Astrocyte (in vitro differentiated cells and primary cell): ENCODE data around the gene PLXNB2. TPM values are rescaled to one million over a fixed set of nuclear protein-coding genes. Genes with fewer than 3 reads are reported as not detected.
A peak's percentile ranks its signal among the peaks of the same experiment; 100 is the strongest.

Experiments used
- DNase-seq: peaks from one replicate; pipeline ENCODE4 v3.0.0-alpha.2; 2010; ENCODE audit warnings: low read depth
- FAIRE-seq: peaks from 2 replicates; lab custom pipeline; 2011; peaks lifted over from hg19 to GRCh38; lab: Jason Lieb, UNC
- H2AFZ ChIP-seq: 2 replicates; pipeline ENCODE4 v1.6.0; 2012; ENCODE audit warnings: low read depth, low read length, inconsistent platforms
- H3K27ac ChIP-seq: 2 replicates; pipeline ENCODE4 v1.5.1; 2011; ENCODE audit warnings: low read depth, low read length, inconsistent platforms
- H3K27me3 ChIP-seq: 2 replicates; pipeline ENCODE4 v1.6.0; 2011; ENCODE audit warnings: low read length, inconsistent platforms; ENCODE audit not compliant: insufficient read depth
- H3K36me3 ChIP-seq: 2 replicates; pipeline ENCODE4 v1.5.1; 2011; ENCODE audit warnings: low read length, inconsistent platforms; ENCODE audit not compliant: insufficient read depth
- H3K4me1 ChIP-seq: 2 replicates; pipeline ENCODE4 v1.5.1; 2011; ENCODE audit warnings: low read length, inconsistent platforms; ENCODE audit not compliant: insufficient read depth
- H3K4me2 ChIP-seq: 2 replicates; pipeline ENCODE4 v1.6.0; 2012; ENCODE audit warnings: low read length, inconsistent platforms
- H3K4me3 ChIP-seq: 2 replicates; pipeline ENCODE4 v1.5.1; 2011; ENCODE audit warnings: low read depth, mild to moderate bottlenecking, low read length, inconsistent platforms; ENCODE audit not compliant: insufficient read depth
- H3K79me2 ChIP-seq: 2 replicates; pipeline ENCODE4 v1.6.0; 2012; ENCODE audit warnings: mild to moderate bottlenecking, low read length, inconsistent platforms; ENCODE audit not compliant: insufficient read depth
- H3K9ac ChIP-seq: 2 replicates; pipeline ENCODE4 v1.6.0; 2012; ENCODE audit warnings: mild to moderate bottlenecking, low read length, inconsistent platforms
- H3K9me3 ChIP-seq: 2 replicates; pipeline ENCODE4 v1.5.1; 2012; ENCODE audit warnings: low read depth, mild to moderate bottlenecking, low read length, inconsistent platforms; ENCODE audit not compliant: insufficient read depth
- H4K20me1 ChIP-seq: 2 replicates; pipeline ENCODE4 v1.6.0; 2012; ENCODE audit warnings: low read length, inconsistent platforms; ENCODE audit not compliant: insufficient read depth
- H3K27ac Mint-ChIP-seq: one replicate; pipeline ENCODE4 v1.8.0; 2021; ENCODE audit warnings: mild to moderate bottlenecking, mixed read lengths; ENCODE audit not compliant: unreplicated experiment
- H3K27me3 Mint-ChIP-seq: one replicate; pipeline ENCODE4 v1.8.0; 2021; ENCODE audit warnings: low read depth, mixed read lengths; ENCODE audit not compliant: unreplicated experiment
- H3K36me3 Mint-ChIP-seq: one replicate; pipeline ENCODE4 v1.8.0; 2021; ENCODE audit warnings: low read depth, mixed read lengths; ENCODE audit not compliant: unreplicated experiment
- H3K4me1 Mint-ChIP-seq: one replicate; pipeline ENCODE4 v1.8.0; 2021; ENCODE audit warnings: low read depth, mixed read lengths; ENCODE audit not compliant: unreplicated experiment
- H3K4me3 Mint-ChIP-seq: one replicate; pipeline ENCODE4 v1.8.0; 2021; ENCODE audit warnings: mild to moderate bottlenecking, moderate library complexity, mixed read lengths; ENCODE audit not compliant: unreplicated experiment
- H3K9me3 Mint-ChIP-seq: one replicate; pipeline ENCODE4 v1.8.0; 2021; ENCODE audit warnings: mild to moderate bottlenecking, mixed read lengths; ENCODE audit not compliant: unreplicated experiment
- CTCF ChIP-seq: IDR thresholded peaks from 2 replicates; pipeline ENCODE4 v1.5.1; 2011; ENCODE audit warnings: low read depth, mild to moderate bottlenecking, inconsistent platforms, low read length, moderate library complexity; ENCODE audit not compliant: insufficient read depth
- EZH2 ChIP-seq: IDR thresholded peaks from 2 replicates; pipeline ENCODE4 v1.6.1; 2012; ENCODE audit warnings: mild to moderate bottlenecking, low read length, inconsistent platforms; ENCODE audit not compliant: insufficient read depth
- total RNA-seq: library from RNA; stranded (reverse); gene quantifications from 2 replicates; pipeline ENCODE4 v1.2.1, GENCODE V29; 2021

Gene PLXNB2
- total RNA-seq, 1 donor from 2014 or later: 327 TPM

GRCh38 chr22:50356186-50356585 lies 48.7 kb upstream of the PLXNB2 start:
- peaks cover 4% of the 10 kb centered on the region for H3K4me1 Mint-ChIP-seq

GRCh38 chr22:50348058-50348457 lies 40.6 kb upstream of the PLXNB2 start:
- Histone ChIP-seq H4K20me1 (peaks cover 51% of the 10 kb centered on the region), H3K27me3 (no peaks in the 10 kb centered on the region), H3K4me2 (no peak overlapping the region), H3K36me3 (no peaks in the 10 kb centered on the region), H3K79me2 (peaks cover 61% of the 10 kb centered on the region), H3K4me1 (no peaks in the 10 kb centered on the region), H3K9me3 (no peaks in the 10 kb centered on the region), H3K27ac (no peak overlapping the region), H3K4me3 (no peak overlapping the region), H2AFZ (no peak overlapping the region), H3K9ac (no peak overlapping the region)
- H3K4me1 Mint-ChIP-seq: no peaks in the 10 kb centered on the region
- TF ChIP-seq EZH2 (no peak), CTCF (no peak)
- H3K4me3 Mint-ChIP-seq: no peak overlapping the region
- peaks cover 4% of the 10 kb centered on the region for H3K36me3 Mint-ChIP-seq
- no peaks in the 10 kb centered on the region for H3K27me3 Mint-ChIP-seq
- H3K9me3 Mint-ChIP-seq: no peaks in the 10 kb centered on the region
- H3K27ac Mint-ChIP-seq: no peak overlapping the region
- no peak for FAIRE-seq
- DNase-seq: no peak

More at GRCh38 chr22:50356186-50356585, 48.7 kb upstream of the PLXNB2 start:
- Histone ChIP-seq H3K27me3 (no peaks in the 10 kb centered on the region), H3K4me1 (no peaks in the 10 kb centered on the region), H3K27ac (no peak overlapping the region), H3K36me3 (no peaks in the 10 kb centered on the region), H2AFZ (no peak overlapping the region), H3K9ac (no peak overlapping the region), H3K9me3 (no peaks in the 10 kb centered on the region), H4K20me1 (peaks cover 65% of the 10 kb centered on the region), H3K4me2 (no peak overlapping the region), H3K4me3 (no peak overlapping the region), H3K79me2 (peaks cover 77% of the 10 kb centered on the region)
- Mint-ChIP-seq H3K27ac (no peak overlapping the region), H3K9me3 (peaks cover 4% of the 10 kb centered on the region), H3K36me3 (peaks cover 21% of the 10 kb centered on the region), H3K27me3 (no peaks in the 10 kb centered on the region), H3K4me3 (no peak overlapping the region)
- DNase-seq (no peak), FAIRE-seq (no peak)
- TF ChIP-seq EZH2: no peak
- no peak for TF ChIP-seq CTCF

- H3K27me3 Mint-ChIP-seq: no peaks in the 10 kb centered on the region
- Histone ChIP-seq H4K20me1 (peaks cover 43% of the 10 kb centered on the region), H3K9me3 (no peaks in the 10 kb centered on the region), H3K9ac (no peak overlapping the region), H3K36me3 (no peaks in the 10 kb centered on the region), H2AFZ (no peak overlapping the region), H3K4me1 (peaks cover 6% of the 10 kb centered on the region), H3K4me3 (no peak overlapping the region), H3K27ac (no peak overlapping the region), H3K79me2 (peaks cover 56% of the 10 kb centered on the region), H3K4me2 (peak overlapping the region; percentile 41), H3K27me3 (no peaks in the 10 kb centered on the region)
- DNase-seq (no peak), FAIRE-seq (no peak)
- no peak for TF ChIP-seq EZH2
- TF ChIP-seq CTCF: no peak
- no peak overlapping the region for H3K27ac Mint-ChIP-seq
- no peaks in the 10 kb centered on the region for H3K9me3 Mint-ChIP-seq
- H3K4me1 Mint-ChIP-seq: no peaks in the 10 kb centered on the region
- H3K36me3 Mint-ChIP-seq: peaks cover 3% of the 10 kb centered on the region
- no peak overlapping the region for H3K4me3 Mint-ChIP-seq
Observed at GRCh38 chr22:50347157-50347556, 39.7 kb upstream of the PLXNB2 start.
